ENCODE data around the gene RPL27A.

Gene RPL27A

GRCh38 chr11:8676458-8676857, 6.1 kb upstream of the RPL27A start:
- DNase-seq = no peak

- DNase-seq = no peak
These were observed 3.6 kb upstream of the RPL27A start for GRCh38 chr11:8679006-8679405.

GRCh38 chr11:8681837-8682302, 722 bp upstream of the RPL27A start:
- no peak for DNase-seq

- DNase-seq = peak; percentile 52
These were observed 669 bp downstream of the RPL27A start for GRCh38 chr11:8683115-8683807.

GRCh38 chr11:8684600-8685290, 2.2 kb downstream of the RPL27A start:
- no peak for DNase-seq

- DNase-seq = no peak
These were observed 2.7 kb downstream of the RPL27A start for GRCh38 chr11:8685306-8685705.

- no peak for DNase-seq
These were observed 3.2 kb downstream of the RPL27A start for GRCh38 chr11:8685820-8686219.

GRCh38 chr11:8686325-8686724, 3.7 kb downstream of the RPL27A start:
- DNase-seq = no peak

GRCh38 chr11:8688414-8689362, 6.1 kb downstream of the RPL27A start:
- peak; percentile 88 for DNase-seq

- no peak for DNase-seq
These were observed 7.2 kb downstream of the RPL27A start for GRCh38 chr11:8689726-8690255.

- no peak for DNase-seq
These were observed 8.1 kb downstream of the RPL27A start for GRCh38 chr11:8690374-8691342.

- no peak for DNase-seq
These were observed 9.0 kb downstream of the RPL27A start for GRCh38 chr11:8691601-8692000.

GRCh38 chr11:8692417-8692816, 9.8 kb downstream of the RPL27A start:
- no peak for DNase-seq

- no peak for DNase-seq
These were observed 10.5 kb downstream of the RPL27A start for GRCh38 chr11:8693010-8693551.

GRCh38 chr11:8693555-8693954, 11.0 kb downstream of the RPL27A start:
- no peak for DNase-seq

GRCh38 chr11:8694137-8694536, 11.5 kb downstream of the RPL27A start:
- no peak for DNase-seq

GRCh38 chr11:8697054-8697453, 14.5 kb downstream of the RPL27A start:
- no peak for DNase-seq

- DNase-seq = no peak
These were observed 15.8 kb downstream of the RPL27A start for GRCh38 chr11:8698379-8698851.

- no peak for DNase-seq
These were observed 16.4 kb downstream of the RPL27A start for GRCh38 chr11:8698917-8699441.

GRCh38 chr11:8699903-8700302, 17.3 kb downstream of the RPL27A start:
- DNase-seq = no peak
